SK-N-SH treated with all-trans-retinoic acid at 6 μM for 48 hours (cell line): Measurements from ENCODE around the gene CTNS.

Experiments used
- BACH2 ChIP-seq: fragments of 250-450 bp; sonication (Bioruptor Pico); IDR thresholded peaks from 2 replicates; pipeline ENCODE4 v1.9.0; 2021; ENCODE audit warnings: mild to moderate bottlenecking, borderline replicate concordance
- GLIS3 ChIP-seq: fragments of 250-450 bp; sonication (Bioruptor Pico); IDR thresholded peaks from 2 replicates; pipeline ENCODE4 v1.5.0; 2020; ENCODE audit warnings: mild to moderate bottlenecking, moderate library complexity
- PATZ1 ChIP-seq: fragments of 250-450 bp; sonication (Bioruptor Pico); IDR thresholded peaks from 2 replicates; pipeline ENCODE4 v1.8.0; 2020; ENCODE audit warnings: mild to moderate bottlenecking, moderate library complexity, borderline replicate concordance
- POU6F1 ChIP-seq: fragments of 250-450 bp; sonication (Bioruptor Pico); IDR thresholded peaks from 2 replicates; pipeline ENCODE4 v1.8.0; 2021; ENCODE audit warnings: low read depth, mild to moderate bottlenecking, moderate library complexity, borderline replicate concordance
- RARB ChIP-seq: fragments of 250-450 bp; sonication (Bioruptor Pico); IDR thresholded peaks from 2 replicates; pipeline ENCODE4 v1.8.0; 2021; ENCODE audit warnings: mild to moderate bottlenecking, moderate library complexity
- TSHZ2 ChIP-seq: fragments of 250-450 bp; sonication (Bioruptor Pico); IDR thresholded peaks from 2 replicates; pipeline ENCODE4 v1.5.0; 2020; ENCODE audit warnings: mild to moderate bottlenecking, moderate library complexity
- ZC3H10 ChIP-seq: fragments of 250-450 bp; sonication (Bioruptor Pico); IDR thresholded peaks from 2 replicates; pipeline ENCODE4 v1.5.1; 2021; ENCODE audit warnings: mild to moderate bottlenecking, moderate library complexity
- ZFP3 ChIP-seq: fragments of 250-450 bp; sonication (Bioruptor Pico); IDR thresholded peaks from 2 replicates; pipeline ENCODE4 v1.5.0; 2020; ENCODE audit warnings: mild to moderate bottlenecking, moderate library complexity
- ZNF8 ChIP-seq: fragments of 450-650 bp; formaldehyde crosslinking; IDR thresholded peaks from 2 replicates; pipeline ENCODE4 v1.5.0; 2020; ENCODE audit warnings: mild to moderate bottlenecking, moderate library complexity

- no peak for TF ChIP-seq ZFP3 (CRISPR knock-in tag)
- no peak for TF ChIP-seq TSHZ2 (CRISPR knock-in tag)
- TF ChIP-seq RARB, result no peak
- TF ChIP-seq GLIS3 (CRISPR knock-in tag), result no peak
- no peak for TF ChIP-seq ZC3H10 (CRISPR knock-in tag)
- TF ChIP-seq BACH2 (CRISPR knock-in tag), result no peak
- TF ChIP-seq ZNF8 (CRISPR knock-in tag), result no peak
- no peak for TF ChIP-seq PATZ1 (CRISPR knock-in tag)
- TF ChIP-seq POU6F1, result no peak
Measured at GRCh38 chr17:3635474-3636153, 946 bp upstream of the CTNS start.
